Mesothelial cell of epicardium (in vitro differentiated cells): ENCODE data around the gene PARD3. TPM values are rescaled to one million over a fixed set of nuclear protein-coding genes. Genes with fewer than 3 reads are reported as not detected.

Experiments used
- DNase-seq, 2 experiments: peaks; one replicate each; pipeline ENCODE4 v3.0.0; 2021; ENCODE audit warnings: low spot score in 2 of 2; ENCODE audit not compliant: unreplicated experiment in 2 of 2
- H3K27ac Mint-ChIP-seq: 2 replicates; pipeline ENCODE4 v1.8.0; 2021; ENCODE audit warnings: mixed read lengths
- H3K27me3 Mint-ChIP-seq: 2 replicates; pipeline ENCODE4 v1.8.0; 2021; ENCODE audit warnings: low read depth, mixed read lengths
- H3K36me3 Mint-ChIP-seq: 2 replicates; pipeline ENCODE4 v1.8.0; 2021; ENCODE audit warnings: mixed read lengths
- H3K4me1 Mint-ChIP-seq: 2 replicates; pipeline ENCODE4 v1.8.0; 2021; ENCODE audit warnings: mixed read lengths
- H3K4me3 Mint-ChIP-seq: 2 replicates; pipeline ENCODE4 v1.8.0; 2021; ENCODE audit warnings: mild to moderate bottlenecking, moderate library complexity, mixed read lengths
- H3K9me3 Mint-ChIP-seq: 2 replicates; pipeline ENCODE4 v1.8.0; 2021; ENCODE audit warnings: mixed read lengths
- CTCF ChIP-seq: fragments of 200-600 bp; sonication (generic); IDR thresholded peaks from one replicate; pipeline ENCODE4 v1.5.0; 2021; ENCODE audit warnings: antibody characterized with exemption; ENCODE audit not compliant: unreplicated experiment
- total RNA-seq: library from RNA; stranded (reverse); gene quantifications from 3 replicates; pipeline ENCODE4 v1.2.1, GENCODE V29; 2021

The PARD3 gene
- total RNA-seq, 1 donor from 2014 or later = 73.2 TPM

DNA sequence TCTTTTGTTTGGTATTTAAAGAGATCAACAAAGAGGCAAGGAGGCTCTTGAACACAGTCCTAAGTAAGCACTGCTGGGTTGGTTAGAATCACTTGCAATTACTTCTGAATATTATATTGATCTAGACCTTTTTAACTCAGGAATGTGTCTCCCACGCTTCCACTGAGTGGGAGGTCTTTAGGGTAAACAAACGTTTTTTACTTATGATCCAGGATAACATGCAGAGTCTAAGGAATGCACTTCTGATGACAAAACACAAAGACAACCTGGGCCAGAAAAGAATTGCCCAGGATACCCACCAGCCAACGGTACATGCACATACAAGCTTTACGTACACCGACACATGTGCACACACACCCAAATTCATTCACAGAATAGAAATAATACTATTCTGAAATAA is 626.9 kb downstream of the PARD3 start:
- peaks cover 74% of the 10 kb centered on the region for H3K4me1 Mint-ChIP-seq
- no peak overlapping the region for H3K27ac Mint-ChIP-seq
- H3K27me3 Mint-ChIP-seq = no peaks in the 10 kb centered on the region
- H3K9me3 Mint-ChIP-seq = no peaks in the 10 kb centered on the region
- H3K4me3 Mint-ChIP-seq = no peak overlapping the region
- peaks cover 1% of the 10 kb centered on the region for H3K36me3 Mint-ChIP-seq
- no peak for TF ChIP-seq CTCF
- DNase-seq = no peak

DNA sequence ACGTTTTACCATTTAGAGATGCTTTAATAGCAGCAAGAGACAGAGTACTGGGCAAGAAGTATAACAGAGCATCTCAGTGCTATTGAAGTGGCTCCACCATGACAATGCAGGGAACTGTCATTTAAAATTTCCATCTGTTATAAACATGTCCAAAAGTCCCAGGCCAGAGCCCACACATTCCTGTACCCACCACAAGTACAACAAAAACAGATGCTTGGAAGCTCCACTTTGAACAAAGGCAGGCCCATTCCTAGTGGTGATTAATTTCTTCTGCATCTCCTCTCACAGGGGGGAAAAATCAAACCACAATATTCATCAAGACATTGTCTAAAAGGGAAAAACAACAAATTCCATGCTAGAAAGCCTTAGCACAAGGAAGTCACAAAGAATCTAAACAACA is 627.9 kb downstream of the PARD3 start:
- peaks cover 1% of the 10 kb centered on the region for H3K36me3 Mint-ChIP-seq
- H3K9me3 Mint-ChIP-seq = no peaks in the 10 kb centered on the region
- DNase-seq = no peak
- H3K27me3 Mint-ChIP-seq = no peaks in the 10 kb centered on the region
- peak overlapping the region; percentile 85 for H3K27ac Mint-ChIP-seq
- peaks cover 79% of the 10 kb centered on the region for H3K4me1 Mint-ChIP-seq
- TF ChIP-seq CTCF = no peak
- no peak overlapping the region for H3K4me3 Mint-ChIP-seq

- Mint-ChIP-seq H3K4me3 (no peak overlapping the region), H3K9me3 (no peaks in the 10 kb centered on the region), H3K27ac (peak overlapping the region; percentile 85), H3K4me1 (peaks cover 81% of the 10 kb centered on the region), H3K27me3 (no peaks in the 10 kb centered on the region), H3K36me3 (peaks cover 1% of the 10 kb centered on the region)
- no peak for TF ChIP-seq CTCF
- no peak for DNase-seq
Measured at GRCh38 chr10:34186745-34187144, 628.4 kb downstream of the PARD3 start.

- no peak overlapping the region for H3K4me3 Mint-ChIP-seq
- no peak for TF ChIP-seq CTCF
- peaks cover 79% of the 10 kb centered on the region for H3K4me1 Mint-ChIP-seq
- peaks cover 1% of the 10 kb centered on the region for H3K36me3 Mint-ChIP-seq
- DNase-seq = no peak
- no peaks in the 10 kb centered on the region for H3K27me3 Mint-ChIP-seq
- peak overlapping the region; percentile 75 for H3K27ac Mint-ChIP-seq
- no peaks in the 10 kb centered on the region for H3K9me3 Mint-ChIP-seq
Measured at GRCh38 chr10:34185998-34186397, 629.1 kb downstream of the PARD3 start.

- Mint-ChIP-seq H3K36me3 (peaks cover 1% of the 10 kb centered on the region), H3K9me3 (no peaks in the 10 kb centered on the region)
Measured at GRCh38 chr10:34184939-34185386, 630.1 kb downstream of the PARD3 start.

More at GRCh38 chr10:34184939-34185386, 630.1 kb downstream of the PARD3 start:
- Mint-ChIP-seq H3K4me1 (peaks cover 76% of the 10 kb centered on the region), H3K27me3 (no peaks in the 10 kb centered on the region), H3K27ac (peak overlapping the region; percentile 88), H3K4me3 (no peak overlapping the region)
- DNase-seq = no peak
- no peak for TF ChIP-seq CTCF
